ENCODE data around the gene RPA1.

The RPA1 gene

DNA sequence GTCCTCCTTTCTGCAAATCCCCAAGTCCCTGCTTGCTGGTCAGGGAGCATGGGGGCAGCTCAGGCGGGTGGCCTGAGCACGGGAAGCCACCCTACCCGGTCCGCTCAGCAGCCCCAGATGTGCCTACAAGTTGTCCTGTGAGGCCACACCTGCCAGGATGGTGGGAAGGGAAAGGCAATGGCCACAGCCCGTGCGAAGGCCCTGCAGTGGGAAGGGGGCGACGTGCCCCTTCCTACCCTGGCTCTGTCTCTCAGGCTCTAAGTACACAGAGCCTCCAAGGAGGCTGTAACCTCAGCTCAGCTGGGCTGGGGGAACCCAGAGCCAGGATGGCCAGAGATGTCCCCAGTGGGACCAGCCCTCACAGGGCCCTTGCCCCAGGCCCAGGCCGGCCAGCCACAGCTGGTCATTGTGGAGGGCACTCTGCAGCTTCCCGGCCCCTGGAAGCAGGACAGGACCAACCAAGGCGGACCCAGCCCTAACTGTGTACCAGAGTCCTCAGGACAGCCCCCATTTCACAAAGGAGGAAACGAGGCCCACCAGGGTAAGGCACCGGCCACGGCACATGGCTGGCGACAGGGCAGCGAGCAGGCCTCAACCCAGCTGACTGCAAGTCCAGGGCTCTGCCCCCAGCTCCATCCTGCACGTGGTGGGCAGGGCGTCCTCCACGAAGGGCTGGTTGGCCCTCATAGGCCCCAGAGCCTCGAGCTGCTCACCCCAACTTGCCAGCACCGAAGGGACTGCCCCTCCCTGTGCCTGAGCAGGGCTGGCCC lies 113.0 kb downstream of the RPA1 start:
- no peak for DNase-seq (ENCODE audit: low spot score)

DNA sequence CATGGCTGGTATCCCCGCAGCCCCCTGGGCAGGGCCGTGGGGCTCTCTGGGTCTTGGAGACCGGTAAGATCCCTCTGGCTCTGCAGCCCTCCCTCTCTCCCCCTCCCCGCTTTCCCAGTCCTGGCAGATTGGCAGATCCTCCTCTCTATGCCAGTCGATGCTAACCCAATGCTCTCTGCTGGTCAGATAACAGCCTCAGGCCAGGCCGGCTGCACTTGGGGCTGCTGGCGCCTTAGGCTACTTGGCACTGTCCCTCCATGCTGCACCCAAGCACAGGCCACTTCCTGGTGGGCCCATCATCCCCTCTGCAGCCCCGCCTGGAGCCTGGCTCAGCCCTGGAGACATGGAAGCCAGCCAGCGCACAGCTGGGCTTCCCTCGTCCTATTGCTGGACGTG lies 113.6 kb downstream of the RPA1 start:
- DNase-seq (ENCODE audit: low spot score), result no peak

DNA sequence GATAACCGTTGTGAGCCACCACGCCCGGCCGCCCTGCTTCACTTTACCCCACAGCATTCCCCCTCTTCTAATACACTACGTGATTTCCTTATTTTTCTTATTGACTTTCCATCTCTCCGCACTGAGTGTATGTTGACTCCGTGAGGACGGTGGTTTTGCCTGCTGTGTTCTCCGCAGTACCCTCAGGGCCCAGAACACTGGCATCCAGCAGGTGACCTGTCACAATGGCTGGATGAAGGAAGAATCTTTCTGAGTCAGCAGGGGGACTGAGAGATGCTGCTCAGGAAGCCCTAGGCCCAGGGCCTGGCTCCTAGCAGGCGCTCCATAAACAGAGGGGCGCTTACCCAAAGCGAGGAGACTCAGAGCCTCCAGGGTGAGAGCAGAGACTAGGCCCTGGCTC lies 115.8 kb downstream of the RPA1 start:
- no peak for DNase-seq (ENCODE audit: low spot score)

DNA sequence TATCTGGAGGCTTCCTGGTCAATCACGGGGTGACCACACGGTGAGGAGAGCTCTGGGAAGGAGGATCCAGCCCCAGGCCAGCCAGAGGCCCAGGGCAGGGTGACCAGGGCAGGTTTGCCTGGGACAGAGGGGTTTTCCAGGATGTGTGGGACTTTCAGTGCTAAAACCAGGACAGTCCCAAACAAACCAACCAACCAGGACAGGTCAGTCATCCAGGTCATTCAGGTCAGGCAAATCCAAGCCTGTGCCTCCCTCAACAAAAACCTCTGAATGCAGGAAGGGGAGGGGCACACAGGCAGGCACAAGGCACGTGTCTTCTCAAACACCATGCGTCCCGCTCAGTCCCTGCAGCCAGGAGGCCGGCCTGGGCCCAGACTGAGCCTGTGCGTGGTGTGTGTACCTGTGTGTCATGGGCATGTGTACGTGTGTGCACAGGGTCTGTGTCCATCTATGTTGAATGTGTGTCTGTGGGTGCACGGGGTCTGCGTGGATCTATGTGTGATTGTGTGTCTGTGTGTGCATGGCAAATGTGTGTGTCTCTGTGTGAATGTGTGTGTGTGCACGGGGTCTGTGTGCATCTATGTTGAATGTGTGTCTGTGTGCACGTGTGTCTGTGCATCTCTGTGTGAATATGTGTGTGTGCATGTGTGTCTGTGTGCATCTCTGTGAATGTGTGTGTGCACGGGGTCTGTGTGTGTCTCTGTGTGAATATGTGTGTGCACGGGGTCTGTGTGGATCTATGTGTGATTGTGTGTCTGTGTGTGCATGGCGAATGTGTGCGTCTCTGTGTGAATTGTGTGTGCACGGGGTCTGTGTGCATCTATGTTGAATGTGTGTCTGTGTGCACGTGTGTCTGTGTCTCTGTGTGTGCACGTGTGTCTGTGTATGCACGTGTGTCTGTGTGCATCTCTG lies 116.5 kb downstream of the RPA1 start:
- DNase-seq (ENCODE audit: low spot score), result peak; percentile 20

DNA sequence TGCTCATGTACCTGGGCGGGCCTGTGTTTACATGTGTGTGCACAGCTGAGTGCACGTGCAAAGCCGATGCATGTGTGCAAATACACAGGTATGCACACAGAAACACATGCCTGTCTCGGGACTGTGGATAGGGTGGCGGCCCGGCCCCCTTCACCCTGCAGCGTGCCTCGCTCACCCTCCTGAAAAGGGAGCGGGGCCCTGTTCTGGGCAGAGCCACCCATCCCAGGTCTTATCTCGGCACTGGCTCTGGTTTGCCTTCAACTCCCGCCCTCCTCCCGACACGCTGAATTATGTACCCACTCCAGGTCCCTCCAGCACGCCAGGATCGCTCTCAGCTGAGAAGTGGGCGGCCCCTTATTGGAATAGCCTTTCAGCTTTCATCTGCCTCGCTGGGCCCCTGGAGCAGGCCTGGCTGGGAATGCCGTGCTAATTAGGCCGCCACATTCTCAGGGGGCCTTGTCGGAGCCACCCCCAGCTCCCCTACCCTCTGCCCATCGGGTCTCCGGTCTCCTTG lies 117.5 kb downstream of the RPA1 start:
- DNase-seq (ENCODE audit: low spot score), result no peak

- no peak for DNase-seq (ENCODE audit: low spot score)
These were observed 118.1 kb downstream of the RPA1 start for GRCh38 chr17:1947743-1948516.

GRCh38 chr17:1948517-1948825 lies 118.7 kb downstream of the RPA1 start:
- no peak for DNase-seq (ENCODE audit: low spot score)

All from kidney tubule cell (primary cell).